Measurements from ENCODE around the gene KLHDC10.
A peak's percentile ranks its signal among the peaks of the same experiment; 100 is the strongest.

The KLHDC10 gene

DNA sequence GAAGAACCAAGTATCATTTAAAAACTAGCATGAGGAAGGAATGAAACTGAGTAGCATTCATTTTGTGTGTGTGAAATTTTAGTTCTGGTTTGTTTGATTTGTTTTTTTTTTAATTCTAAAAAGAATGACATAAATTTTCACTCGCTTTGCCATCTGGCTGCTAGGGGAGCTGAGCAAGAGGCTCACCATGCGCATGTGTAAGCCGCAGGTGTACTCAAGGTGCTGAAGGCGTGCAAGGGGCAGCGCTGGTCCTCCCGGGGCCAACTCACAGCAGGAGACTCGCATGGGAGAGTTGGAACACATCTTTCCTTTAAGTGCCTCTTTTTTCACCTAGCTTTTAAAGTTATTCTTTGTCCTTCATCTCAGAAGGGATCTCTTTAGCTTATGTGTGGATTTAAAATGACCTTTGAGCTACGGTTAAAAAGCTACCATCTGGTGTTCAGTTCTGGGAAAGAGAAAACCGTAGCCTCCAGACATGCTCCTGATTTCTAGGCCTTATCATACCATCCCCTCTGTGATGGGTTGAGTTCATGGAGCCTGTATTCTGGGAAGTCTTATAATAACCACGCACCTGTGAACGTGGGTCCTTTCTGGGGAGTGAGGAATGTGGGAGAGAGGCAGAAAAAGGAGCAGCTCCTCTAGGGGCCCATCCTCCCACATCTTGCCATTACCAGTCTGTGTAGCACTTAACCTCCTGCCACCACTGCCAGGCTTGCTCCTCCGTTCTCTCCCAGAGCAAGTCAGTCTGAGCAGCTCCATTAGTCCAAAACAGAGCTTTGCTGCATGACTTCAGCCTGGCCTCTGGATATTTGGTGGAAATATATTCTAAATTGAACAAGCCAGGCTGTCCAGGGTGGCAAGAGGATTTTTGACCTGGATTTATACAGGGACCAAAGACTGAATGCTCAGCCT, 61.9 kb downstream of the KLHDC10 start:
- H3K4me2 ChIP-seq (ENCODE audit: low read length) = no peak overlapping the region
- H3K79me2 ChIP-seq (ENCODE audit: control insufficient read depth, insufficient read depth, low read length) = no peaks in the 10 kb centered on the region
- no peak overlapping the region for H2BK120ac ChIP-seq (ENCODE audit: low read depth, low read length)
- H2BK15ac ChIP-seq (replicated peaks; ENCODE audit: low read depth) = no peak overlapping the region
- no peak for DNase-seq
- no peak overlapping the region for H3K23ac ChIP-seq (ENCODE audit: low read length)
- H3K4me3 ChIP-seq (ENCODE audit: low read length) = no peak overlapping the region
- no peaks in the 10 kb centered on the region for H3K79me1 ChIP-seq (ENCODE audit: low read length)
- no peaks in the 10 kb centered on the region for H3K4me1 ChIP-seq (ENCODE audit: control insufficient read depth, low read depth, low read length)
- peaks cover 2% of the 10 kb centered on the region for H3K36me3 ChIP-seq (ENCODE audit: control insufficient read depth, insufficient read depth, low read length)
- H3K18ac ChIP-seq (ENCODE audit: low read length) = no peak overlapping the region
- no peak overlapping the region for H3K9ac ChIP-seq (ENCODE audit: low read length)
- WGBS (ENCODE audit: extremely low coverage, insufficient coverage, low lambda C conversion rate) = no CpG with 5 or more reads among the region's 12 CpGs
- no peak overlapping the region for H3K4ac ChIP-seq (ENCODE audit: low read depth, low read length)
- no peak overlapping the region for H3K27ac ChIP-seq (ENCODE audit: low read depth, low read length)
- H2BK5ac ChIP-seq (ENCODE audit: low read length) = no peak overlapping the region
- no peak overlapping the region for H4K8ac ChIP-seq (ENCODE audit: low read depth, low read length)
- no peak overlapping the region for H4K5ac ChIP-seq (ENCODE audit: low read length)
- no peak overlapping the region for H3K56ac ChIP-seq (ENCODE audit: low read length)
- H2AK5ac ChIP-seq (ENCODE audit: low read length) = no peak overlapping the region
- no peaks in the 10 kb centered on the region for H3K27me3 ChIP-seq (ENCODE audit: insufficient read depth, low read length, poor library complexity)

DNA sequence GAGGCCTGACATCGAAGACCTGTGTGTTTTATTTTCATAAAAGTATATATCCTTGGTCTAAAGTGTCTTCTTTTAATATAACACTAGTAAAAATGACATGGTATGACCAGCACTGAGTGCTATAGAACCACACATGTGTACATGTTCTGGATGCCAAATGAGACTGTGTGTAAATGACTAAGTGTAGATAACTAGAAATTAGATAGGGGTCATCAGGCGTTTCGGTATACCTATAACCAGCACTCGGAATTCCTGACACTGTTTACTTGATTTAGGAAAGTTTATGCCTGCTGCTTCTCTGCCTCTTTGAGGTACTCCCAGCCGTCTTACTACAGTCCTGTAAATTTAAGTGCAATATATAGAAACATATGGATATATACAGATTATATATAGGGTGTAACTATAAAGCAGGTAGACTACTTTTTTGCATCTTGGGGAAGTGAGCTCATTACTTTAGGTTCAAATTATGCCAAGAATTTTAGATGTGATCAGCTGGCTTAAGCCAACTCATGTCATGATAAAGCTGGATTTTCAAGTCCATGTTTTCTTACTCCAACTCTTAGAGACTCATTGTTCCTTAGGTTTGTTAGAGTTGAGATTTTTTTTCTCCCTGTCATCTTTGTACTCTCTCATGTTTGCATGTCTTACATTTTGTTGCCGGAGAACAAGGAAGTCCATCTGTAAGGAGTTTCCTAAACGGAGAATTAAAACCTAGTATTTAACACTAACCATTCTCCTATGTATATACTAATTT, 62.9 kb downstream of the KLHDC10 start:
- Histone ChIP-seq H2AK5ac (ENCODE audit: low read length) (no peak overlapping the region), H2BK5ac (ENCODE audit: low read length) (no peak overlapping the region), H3K4me1 (ENCODE audit: control insufficient read depth, low read depth, low read length) (no peaks in the 10 kb centered on the region), H4K8ac (ENCODE audit: low read depth, low read length) (no peak overlapping the region), H3K79me2 (ENCODE audit: control insufficient read depth, insufficient read depth, low read length) (no peaks in the 10 kb centered on the region), H3K9ac (ENCODE audit: low read length) (no peak overlapping the region), H3K4ac (ENCODE audit: low read depth, low read length) (no peak overlapping the region), H3K27ac (ENCODE audit: low read depth, low read length) (no peak overlapping the region), H3K36me3 (ENCODE audit: control insufficient read depth, insufficient read depth, low read length) (peaks cover 2% of the 10 kb centered on the region), H2BK120ac (ENCODE audit: low read depth, low read length) (no peak overlapping the region), H4K5ac (ENCODE audit: low read length) (no peak overlapping the region), H3K27me3 (ENCODE audit: insufficient read depth, low read length, poor library complexity) (no peaks in the 10 kb centered on the region), H3K4me3 (ENCODE audit: low read length) (no peak overlapping the region), H3K18ac (ENCODE audit: low read length) (no peak overlapping the region), H3K56ac (ENCODE audit: low read length) (no peak overlapping the region), H3K4me2 (ENCODE audit: low read length) (no peak overlapping the region), H2BK15ac (replicated peaks; ENCODE audit: low read depth) (no peak overlapping the region), H3K23ac (ENCODE audit: low read length) (no peak overlapping the region), H3K79me1 (ENCODE audit: low read length) (no peaks in the 10 kb centered on the region)
- WGBS (ENCODE audit: extremely low coverage, insufficient coverage, low lambda C conversion rate) = no CpG with 5 or more reads among the region's 7 CpGs
- no peak for DNase-seq

DNA sequence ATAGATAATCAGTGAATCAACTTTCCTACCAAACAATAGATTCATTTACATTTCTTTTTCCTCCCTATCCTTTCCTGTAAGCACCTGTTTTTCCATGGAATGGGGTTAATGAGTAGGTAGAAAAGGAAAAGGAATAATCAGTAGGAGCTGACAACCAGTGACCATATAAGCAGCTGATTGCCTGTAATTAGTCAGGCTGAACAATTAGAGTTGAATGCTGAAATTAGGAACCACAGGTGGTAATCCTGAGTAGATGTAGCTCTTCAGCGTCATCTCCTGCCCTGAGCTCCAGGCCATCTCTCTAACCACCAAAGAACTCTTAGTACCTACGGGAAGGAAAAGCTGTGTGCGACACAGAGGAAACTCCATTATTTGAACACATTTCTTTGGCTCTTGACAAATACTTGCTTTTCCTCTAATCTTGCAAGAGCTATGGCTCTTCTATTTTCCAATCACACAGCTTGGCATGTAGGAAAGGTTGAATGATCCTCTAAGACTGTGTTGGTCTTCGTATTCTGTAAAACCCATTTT, 63.8 kb downstream of the KLHDC10 start:
- Histone ChIP-seq H3K4me2 (ENCODE audit: low read length) (no peak overlapping the region), H3K56ac (ENCODE audit: low read length) (no peak overlapping the region), H3K4ac (ENCODE audit: low read depth, low read length) (no peak overlapping the region), H4K5ac (ENCODE audit: low read length) (no peak overlapping the region), H4K8ac (ENCODE audit: low read depth, low read length) (no peak overlapping the region), H3K79me1 (ENCODE audit: low read length) (no peaks in the 10 kb centered on the region), H3K9ac (ENCODE audit: low read length) (no peak overlapping the region), H2AK5ac (ENCODE audit: low read length) (no peak overlapping the region), H3K36me3 (ENCODE audit: control insufficient read depth, insufficient read depth, low read length) (peaks cover 2% of the 10 kb centered on the region), H2BK120ac (ENCODE audit: low read depth, low read length) (no peak overlapping the region), H2BK5ac (ENCODE audit: low read length) (no peak overlapping the region), H3K4me1 (ENCODE audit: control insufficient read depth, low read depth, low read length) (no peaks in the 10 kb centered on the region), H3K27ac (ENCODE audit: low read depth, low read length) (no peak overlapping the region), H3K4me3 (ENCODE audit: low read length) (no peak overlapping the region), H3K18ac (ENCODE audit: low read length) (no peak overlapping the region), H3K79me2 (ENCODE audit: control insufficient read depth, insufficient read depth, low read length) (no peaks in the 10 kb centered on the region), H3K27me3 (ENCODE audit: insufficient read depth, low read length, poor library complexity) (no peaks in the 10 kb centered on the region), H2BK15ac (replicated peaks; ENCODE audit: low read depth) (no peak overlapping the region), H3K23ac (ENCODE audit: low read length) (no peak overlapping the region)
- peak; percentile 60 for DNase-seq
- no CpG with 5 or more reads among the region's 4 CpGs for WGBS (ENCODE audit: extremely low coverage, insufficient coverage, low lambda C conversion rate)

DNA sequence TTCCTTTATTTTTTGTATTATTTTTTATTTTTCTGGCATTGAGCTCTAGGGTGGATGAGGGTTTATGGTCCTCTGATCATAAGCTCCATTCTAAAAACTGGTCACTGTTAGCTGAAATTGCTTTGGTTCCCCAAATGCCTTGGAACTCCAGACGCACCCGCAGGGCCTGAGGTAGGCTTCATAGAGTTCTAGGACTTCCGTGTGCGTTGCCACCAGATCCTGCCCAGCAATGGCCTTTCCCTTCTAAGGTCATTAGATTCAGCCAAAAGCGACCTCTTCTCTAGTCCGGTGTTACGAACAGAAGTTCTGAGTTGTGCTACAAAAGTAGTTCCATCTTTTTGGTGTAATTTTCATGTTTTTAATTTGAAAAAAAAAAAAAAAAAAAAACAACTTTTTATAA, 64.4 kb downstream of the KLHDC10 start:
- Histone ChIP-seq H3K79me2 (ENCODE audit: control insufficient read depth, insufficient read depth, low read length) (no peaks in the 10 kb centered on the region), H3K27ac (ENCODE audit: low read depth, low read length) (peak overlapping the region; percentile 45), H3K4me2 (ENCODE audit: low read length) (no peak overlapping the region), H2BK15ac (replicated peaks; ENCODE audit: low read depth) (no peak overlapping the region), H3K36me3 (ENCODE audit: control insufficient read depth, insufficient read depth, low read length) (peaks cover 2% of the 10 kb centered on the region), H3K56ac (ENCODE audit: low read length) (no peak overlapping the region), H3K4me3 (ENCODE audit: low read length) (no peak overlapping the region), H3K9ac (ENCODE audit: low read length) (no peak overlapping the region), H2BK5ac (ENCODE audit: low read length) (no peak overlapping the region), H3K79me1 (ENCODE audit: low read length) (no peaks in the 10 kb centered on the region), H3K4me1 (ENCODE audit: control insufficient read depth, low read depth, low read length) (no peaks in the 10 kb centered on the region), H3K18ac (ENCODE audit: low read length) (no peak overlapping the region), H2BK120ac (ENCODE audit: low read depth, low read length) (no peak overlapping the region), H4K5ac (ENCODE audit: low read length) (no peak overlapping the region), H3K23ac (ENCODE audit: low read length) (no peak overlapping the region), H4K8ac (ENCODE audit: low read depth, low read length) (no peak overlapping the region), H3K27me3 (ENCODE audit: insufficient read depth, low read length, poor library complexity) (no peaks in the 10 kb centered on the region), H2AK5ac (ENCODE audit: low read length) (no peak overlapping the region), H3K4ac (ENCODE audit: low read depth, low read length) (no peak overlapping the region)
- no peak for DNase-seq
- WGBS (ENCODE audit: extremely low coverage, insufficient coverage, low lambda C conversion rate) = no CpG with 5 or more reads among the region's 7 CpGs

DNA sequence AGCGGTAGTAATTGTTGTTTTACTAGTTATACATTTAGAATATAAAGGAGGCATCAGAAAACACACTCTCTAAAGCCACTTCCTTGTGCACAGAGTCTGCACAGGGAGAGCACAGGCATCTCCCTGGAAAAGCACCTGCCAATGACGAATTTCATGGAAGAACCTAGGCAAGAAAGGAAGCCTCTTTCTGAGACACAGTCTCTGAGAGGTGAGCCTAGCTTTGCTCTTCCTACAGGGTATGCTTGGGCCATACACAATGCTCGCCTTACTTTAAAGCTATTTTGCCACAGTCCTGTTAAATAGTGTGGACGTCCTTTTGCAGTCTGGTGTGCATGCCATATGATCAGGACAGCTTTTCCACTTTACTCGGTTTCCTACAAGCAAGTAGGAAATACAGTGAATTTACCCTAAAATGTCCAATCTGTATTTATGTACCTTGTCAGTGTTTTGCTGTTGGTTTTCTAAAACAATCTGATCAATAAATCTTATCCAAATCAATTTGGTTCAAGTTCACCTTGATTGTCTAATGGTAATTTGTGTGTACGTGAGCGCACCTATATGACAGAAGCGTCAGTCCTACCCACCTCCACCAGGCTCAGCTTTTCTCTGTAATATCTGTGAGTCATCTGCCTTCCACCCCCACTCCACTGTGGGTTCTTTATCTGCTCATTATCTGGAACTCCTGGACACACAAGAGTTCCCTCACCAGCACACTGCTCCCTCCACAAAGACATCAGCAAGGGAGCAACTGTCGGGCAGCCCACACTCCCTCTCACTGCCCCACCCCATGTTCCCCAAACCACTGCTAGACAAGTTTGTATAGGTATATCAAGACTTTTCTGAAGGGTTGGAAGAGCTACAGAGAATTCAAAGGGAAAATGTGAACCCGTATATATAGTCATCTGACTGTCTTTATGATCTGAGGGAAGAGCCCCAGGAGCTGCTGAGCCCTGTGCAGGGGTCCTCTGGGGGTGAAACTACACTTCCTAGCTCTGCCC, 65.2 kb downstream of the KLHDC10 start:
- no peak overlapping the region for H2AK5ac ChIP-seq (ENCODE audit: low read length)
- no peak overlapping the region for H2BK15ac ChIP-seq (replicated peaks; ENCODE audit: low read depth)
- no peaks in the 10 kb centered on the region for H3K79me1 ChIP-seq (ENCODE audit: low read length)
- H3K23ac ChIP-seq (ENCODE audit: low read length) = no peak overlapping the region
- no peak overlapping the region for H2BK5ac ChIP-seq (ENCODE audit: low read length)
- H3K4ac ChIP-seq (ENCODE audit: low read depth, low read length) = no peak overlapping the region
- H3K79me2 ChIP-seq (ENCODE audit: control insufficient read depth, insufficient read depth, low read length) = no peaks in the 10 kb centered on the region
- no peak overlapping the region for H3K4me2 ChIP-seq (ENCODE audit: low read length)
- no CpG with 5 or more reads among the region's 10 CpGs for WGBS (ENCODE audit: extremely low coverage, insufficient coverage, low lambda C conversion rate)
- H3K36me3 ChIP-seq (ENCODE audit: control insufficient read depth, insufficient read depth, low read length) = no peaks in the 10 kb centered on the region
- H3K4me3 ChIP-seq (ENCODE audit: low read length) = no peak overlapping the region
- H3K56ac ChIP-seq (ENCODE audit: low read length) = no peak overlapping the region
- no peak overlapping the region for H3K18ac ChIP-seq (ENCODE audit: low read length)
- H3K9ac ChIP-seq (ENCODE audit: low read length) = no peak overlapping the region
- no peaks in the 10 kb centered on the region for H3K27me3 ChIP-seq (ENCODE audit: insufficient read depth, low read length, poor library complexity)
- no peak overlapping the region for H4K5ac ChIP-seq (ENCODE audit: low read length)
- no peak overlapping the region for H2BK120ac ChIP-seq (ENCODE audit: low read depth, low read length)
- no peaks in the 10 kb centered on the region for H3K4me1 ChIP-seq (ENCODE audit: control insufficient read depth, low read depth, low read length)
- no peak overlapping the region for H3K27ac ChIP-seq (ENCODE audit: low read depth, low read length)
- H4K8ac ChIP-seq (ENCODE audit: low read depth, low read length) = no peak overlapping the region
- DNase-seq = no peak
